ENCODE data around the gene EFCAB8.
A peak's percentile ranks its signal among the peaks of the same experiment; 100 is the strongest.

EFCAB8 gene, protein sequence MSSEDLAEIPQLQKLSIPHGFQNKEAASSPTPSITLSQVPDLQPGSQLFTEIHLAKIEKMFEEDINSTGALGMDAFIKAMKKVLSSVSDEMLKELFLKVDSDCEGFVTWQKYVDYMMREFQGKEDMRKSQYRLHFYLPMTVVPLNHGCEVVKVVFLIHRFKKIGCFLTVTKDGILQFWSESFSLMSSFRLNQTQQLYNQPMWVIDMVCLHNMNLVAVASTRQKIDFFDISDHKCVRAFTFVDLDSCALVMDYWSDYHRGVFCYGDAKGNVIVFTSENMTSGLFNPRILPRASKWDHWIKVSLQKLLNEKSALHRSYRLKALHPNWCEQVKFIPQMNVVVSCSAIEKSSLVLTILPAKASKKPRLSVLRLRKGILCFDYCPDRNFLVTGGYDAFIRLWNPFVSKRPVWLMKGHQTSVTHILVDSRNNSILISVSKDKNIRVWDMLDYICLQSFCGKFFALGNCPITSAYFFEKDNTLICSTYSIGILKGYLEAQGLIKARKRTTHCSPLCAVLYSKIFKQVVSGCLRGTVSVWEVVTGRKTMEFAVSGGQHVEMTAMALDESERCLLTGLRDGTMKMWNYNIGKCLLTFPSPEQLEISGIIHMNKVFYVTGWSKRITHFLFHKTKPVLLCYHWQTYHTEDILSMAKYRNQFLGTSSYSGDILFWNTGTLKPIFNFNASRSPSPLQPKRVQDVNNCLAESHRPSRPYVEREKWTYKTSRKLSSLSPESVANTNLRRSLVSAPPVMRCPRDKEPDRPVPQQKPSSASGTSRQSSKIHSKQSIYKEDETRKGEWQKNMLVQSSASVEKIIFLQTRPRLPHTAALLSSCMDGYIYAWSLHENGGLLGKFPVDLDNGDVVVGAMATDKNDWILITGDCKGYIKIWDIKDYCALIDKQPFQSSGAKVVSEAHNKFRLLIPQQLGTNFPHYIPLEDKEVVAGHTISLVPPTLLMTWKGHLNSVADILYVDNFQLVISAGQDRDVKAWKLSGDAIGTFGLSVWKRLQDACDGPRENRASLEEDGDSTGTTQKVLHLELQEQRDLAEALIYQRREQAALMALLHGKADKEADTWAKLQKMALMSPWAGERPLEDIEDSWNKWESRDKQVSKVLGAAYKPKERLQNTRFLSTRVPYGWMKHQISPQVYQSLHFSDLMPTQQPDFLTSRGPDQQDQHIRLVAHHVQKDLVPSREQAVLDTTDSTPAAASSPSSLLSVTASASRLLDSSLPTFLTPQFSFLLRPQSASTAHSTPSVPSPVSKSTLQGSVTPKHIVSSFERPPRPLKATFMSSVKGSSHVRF

DNA sequence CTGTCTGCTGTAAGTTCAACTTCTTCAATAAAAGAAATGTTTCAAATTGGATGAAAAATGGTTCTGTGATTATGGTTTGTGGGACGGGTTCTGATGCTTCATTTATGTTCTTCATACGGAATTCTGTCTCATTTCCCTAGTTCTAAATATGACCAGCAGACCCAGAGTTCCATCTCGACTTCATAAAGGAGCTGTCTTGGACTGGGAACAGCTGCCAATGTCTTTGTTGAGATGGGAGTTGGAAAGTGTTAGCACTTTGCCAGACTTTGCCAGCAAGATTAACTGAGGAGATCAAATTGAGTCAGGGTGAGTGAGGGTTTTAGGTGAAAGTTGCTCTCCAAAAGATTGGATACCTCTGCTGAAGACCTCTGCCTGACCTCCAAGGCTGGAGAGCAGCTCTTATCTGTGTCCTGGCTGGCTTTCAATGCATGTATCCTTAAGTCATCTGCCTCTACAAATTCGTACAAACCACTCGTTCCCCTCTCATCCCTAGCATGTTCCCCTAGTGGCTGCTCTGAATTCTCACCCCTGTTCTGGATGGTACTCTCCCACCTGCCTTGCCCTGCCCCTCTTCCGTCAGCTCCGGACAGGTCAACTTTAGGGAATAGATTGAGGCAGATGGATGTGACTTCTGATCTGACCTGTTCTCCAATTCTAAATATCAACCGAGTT is at the start of gene EFCAB8:
TSS of gene EFCAB8 (plus strand) at position 223 of the 672 bp plus-strand sequence. CDS start 4,870 bp downstream, outside the sequence.
- DNase-seq = no peak

DNA sequence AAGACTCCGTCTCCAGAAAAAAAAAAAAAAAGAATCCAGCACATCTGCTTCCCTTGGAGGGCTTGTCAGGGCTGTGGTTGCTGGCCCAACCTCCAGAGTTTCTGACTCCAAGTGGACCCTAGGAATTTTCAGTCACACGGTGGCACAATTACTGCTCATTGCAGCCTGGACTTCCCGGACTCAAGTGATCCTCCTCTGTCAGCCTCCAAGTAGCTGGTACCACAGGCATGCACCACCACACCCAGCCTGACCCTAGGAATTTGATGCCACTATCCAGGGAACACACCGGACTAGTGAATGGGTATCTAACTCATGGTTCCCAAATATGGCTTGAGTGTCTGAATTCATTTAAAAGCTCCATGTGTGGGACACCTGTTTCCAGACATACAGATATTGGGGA is 48.8 kb upstream of the EFCAB8 start:
- no peak for DNase-seq

DNA sequence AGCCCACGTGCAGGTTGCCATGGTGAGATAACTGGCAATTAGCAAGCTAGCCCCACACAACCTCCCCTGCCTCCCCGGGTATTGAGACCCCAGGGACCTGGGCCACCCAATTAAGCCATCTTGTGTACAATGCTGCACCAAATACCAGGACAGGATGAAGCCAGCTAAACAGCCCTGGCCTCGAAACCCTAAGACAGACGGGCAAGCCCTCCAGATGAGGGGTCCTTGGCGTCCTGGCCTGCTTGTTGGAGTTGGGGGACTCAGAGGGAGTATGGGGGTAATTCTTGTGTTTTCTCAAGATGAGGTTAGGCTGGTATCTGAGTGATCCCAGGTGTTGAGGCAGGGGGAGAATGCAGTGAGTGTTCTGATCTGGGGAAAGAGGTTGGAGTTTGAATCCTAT is 47.8 kb upstream of the EFCAB8 start:
- no peak for DNase-seq

DNA sequence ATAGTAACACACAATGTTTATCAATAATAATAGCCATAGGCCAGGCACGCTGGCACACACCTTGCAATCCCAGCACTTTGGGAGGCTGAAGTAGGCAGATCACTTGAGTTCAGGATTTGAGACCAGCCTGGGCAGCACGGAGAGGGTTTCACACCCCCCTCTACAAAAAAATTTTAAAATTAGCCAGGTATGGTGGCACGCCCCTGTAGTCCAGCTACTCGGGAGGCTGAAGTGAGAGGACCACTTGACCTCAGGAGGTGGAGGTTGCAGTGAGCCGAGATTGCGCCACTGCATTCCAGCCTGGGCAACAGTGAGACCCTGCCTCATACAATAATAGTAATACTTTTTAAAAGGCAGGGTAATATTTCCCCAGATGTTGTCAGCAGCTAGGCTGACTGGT is 46.8 kb upstream of the EFCAB8 start:
- DNase-seq = no peak

DNA sequence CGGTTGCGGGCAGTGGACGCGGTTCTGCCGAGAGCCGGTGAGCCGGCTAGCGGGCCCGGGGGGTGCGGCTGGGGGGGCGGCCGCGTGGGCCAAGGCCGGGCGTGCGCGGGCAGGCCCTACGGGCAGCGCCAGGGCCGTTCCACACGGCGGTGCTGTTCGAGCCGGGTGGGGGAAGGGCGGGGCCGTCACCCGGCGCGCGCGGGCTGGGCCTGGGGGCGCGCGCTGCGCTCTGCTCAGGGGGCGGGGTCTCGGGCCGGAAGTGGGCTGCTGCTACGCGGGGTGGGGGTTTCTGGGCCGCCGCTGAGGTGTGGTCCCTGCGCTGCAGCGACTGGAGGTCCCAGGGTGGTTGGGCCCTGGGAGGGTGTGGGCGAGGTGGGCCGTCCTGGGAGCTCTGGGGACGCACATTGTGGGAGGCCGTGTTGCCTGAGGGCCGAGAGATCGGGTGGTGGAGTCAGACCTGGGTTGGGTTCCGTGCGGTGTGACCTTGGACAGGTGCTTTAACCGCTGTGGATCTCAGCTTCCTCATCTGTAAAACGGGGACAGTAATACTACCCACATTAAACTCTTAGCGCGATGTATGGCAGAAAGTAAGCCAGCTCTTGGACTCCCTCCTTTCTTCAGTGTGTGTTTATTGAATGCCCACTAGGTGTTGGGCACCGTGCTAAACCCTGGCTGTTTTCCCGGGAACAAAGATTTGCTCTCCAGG is 38.6 kb upstream of the EFCAB8 start:
- peak; percentile 56 to 79 for DNase-seq

DNA sequence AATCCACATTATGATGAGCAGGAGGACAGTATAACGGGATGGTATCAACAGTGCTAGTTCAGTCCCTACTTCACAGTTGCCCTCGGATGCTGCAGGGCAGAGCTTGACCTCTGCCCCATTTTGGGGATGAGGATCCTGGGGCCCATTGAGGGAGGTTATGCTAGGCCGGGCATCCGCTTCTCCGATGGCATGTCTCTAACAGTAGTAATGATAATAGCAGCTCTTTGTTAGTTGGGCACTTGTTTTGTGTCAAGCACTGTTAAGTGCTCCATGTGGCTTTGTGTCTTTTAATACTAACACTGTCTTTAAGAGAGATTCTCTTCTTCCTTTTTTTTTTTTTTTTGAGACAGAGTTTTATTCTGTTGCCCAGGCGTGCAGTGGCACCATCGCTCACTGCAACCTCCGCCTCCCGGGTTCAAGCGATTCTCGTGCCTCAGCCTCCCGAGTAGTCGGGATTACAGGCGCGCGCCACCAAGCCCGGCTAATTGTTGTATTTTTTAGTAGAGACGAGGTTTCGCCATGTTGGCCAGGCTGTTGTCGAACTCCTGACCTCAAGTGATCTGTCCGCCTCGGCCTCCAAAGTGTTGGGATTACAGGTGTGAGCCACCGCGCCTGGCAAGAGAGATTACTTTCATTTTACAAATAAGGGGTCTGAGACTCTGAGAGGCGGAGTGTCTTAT is 37.9 kb upstream of the EFCAB8 start:
- no peak for DNase-seq

DNA sequence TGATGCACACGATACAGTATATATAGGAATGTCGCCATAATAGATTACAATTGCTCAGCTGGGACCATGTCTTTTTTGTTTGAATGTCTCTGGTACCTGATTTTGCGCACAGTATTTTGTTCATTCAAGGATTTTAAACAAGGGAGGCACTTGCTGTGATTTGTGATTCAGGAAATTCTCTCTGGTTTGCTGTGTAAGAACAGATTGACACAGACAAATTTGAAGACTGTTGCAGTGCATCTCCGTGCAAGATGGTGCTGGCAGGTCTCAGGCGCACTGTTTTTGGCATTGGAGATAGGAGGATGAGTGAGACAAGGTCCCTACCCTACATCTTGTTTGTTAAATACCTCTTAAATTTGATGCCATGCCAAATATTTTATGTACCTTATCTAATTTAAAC is 36.5 kb upstream of the EFCAB8 start:
- no peak for DNase-seq

DNA sequence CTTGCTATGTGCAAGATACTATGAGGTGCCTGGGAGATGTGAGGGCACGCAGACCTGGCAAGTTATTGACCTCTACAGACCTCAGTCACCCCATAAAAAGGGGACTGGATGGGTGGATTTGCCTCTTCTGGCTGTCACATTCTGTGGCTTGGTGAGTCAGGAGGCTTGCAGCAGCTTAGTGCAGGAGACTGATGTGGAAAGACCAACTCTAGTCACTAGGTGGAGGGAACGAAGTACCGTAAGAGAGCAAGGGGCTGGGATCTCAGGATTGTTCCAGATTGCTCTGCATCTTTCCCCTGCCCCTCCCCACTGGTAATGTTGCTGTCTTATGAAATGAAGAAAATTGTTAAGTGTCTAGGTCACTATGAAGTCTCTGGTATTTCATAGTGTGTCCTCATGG is 35.6 kb upstream of the EFCAB8 start:
- DNase-seq = no peak

DNA sequence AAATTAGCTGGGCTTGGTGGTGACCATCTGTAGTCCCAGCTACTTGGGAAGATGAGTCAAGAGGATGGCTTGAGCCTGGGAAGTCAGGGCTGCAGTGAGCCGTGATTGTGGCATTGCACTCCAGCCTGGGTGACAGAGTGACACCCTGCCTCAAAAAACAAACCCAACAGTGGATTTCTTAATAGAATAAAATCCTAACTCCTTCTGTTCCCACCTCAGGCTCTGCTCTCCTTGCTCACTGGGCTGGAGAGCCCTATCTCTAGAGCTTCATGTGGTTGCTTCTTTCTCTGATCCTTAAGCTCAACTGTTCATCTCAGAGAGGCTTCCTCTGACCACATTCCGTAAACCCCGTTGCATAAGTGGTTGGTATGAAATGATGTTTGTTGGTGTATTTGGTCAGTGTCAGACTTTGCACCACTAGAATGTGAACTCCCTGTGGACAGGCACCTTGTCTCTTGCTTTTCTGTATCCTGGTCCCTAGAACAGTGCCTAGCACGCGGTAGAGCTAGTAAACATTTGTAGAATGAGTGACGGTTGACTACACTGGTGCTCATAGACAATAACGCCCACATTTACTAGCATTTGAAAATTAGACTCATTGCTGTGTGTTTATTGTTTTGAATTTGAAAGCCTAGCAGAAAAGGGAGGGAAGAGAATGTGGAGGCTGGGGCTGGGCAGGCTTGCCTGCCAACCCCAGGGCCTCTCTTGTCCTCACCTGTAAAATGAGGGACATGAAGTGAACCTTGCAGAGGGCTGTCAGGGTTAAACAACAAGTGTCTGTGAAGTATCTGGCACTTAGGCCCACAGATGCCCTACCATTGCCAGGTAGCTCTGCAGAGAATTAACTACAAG is 34.8 kb upstream of the EFCAB8 start:
- DNase-seq = no peak

DNA sequence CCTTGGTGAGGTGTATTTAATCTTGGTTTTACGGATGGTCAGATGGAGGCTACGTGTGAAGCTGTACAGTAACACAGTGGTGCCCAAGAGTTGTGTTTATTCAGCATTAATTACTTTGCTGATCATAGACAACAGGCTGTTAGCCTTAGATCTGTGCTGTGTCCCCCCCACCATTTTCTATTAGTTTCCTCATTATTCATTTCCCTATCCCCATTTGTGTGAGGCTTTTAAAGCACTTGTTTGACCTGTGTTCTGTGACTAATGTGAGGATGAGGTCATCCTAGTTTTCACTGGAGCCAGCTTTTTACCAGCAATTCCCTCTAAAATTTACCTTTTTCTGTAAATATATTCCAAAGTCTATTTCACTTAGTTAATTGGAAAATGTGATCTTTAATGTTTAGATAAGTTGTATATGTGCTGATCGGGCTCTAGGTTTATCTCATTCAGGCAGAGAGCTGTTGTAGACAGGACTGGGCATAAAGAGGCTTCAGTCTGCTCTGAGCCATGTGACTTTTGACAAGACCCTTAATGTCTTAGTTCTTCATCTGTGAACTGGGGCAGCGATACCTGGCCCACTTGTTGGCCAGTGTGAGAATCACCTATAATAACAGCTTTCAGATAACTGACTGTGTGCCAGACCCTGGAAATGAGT is 30.6 kb upstream of the EFCAB8 start:
- peak in 1 of 2 experiments; percentile 25 for DNase-seq

DNA sequence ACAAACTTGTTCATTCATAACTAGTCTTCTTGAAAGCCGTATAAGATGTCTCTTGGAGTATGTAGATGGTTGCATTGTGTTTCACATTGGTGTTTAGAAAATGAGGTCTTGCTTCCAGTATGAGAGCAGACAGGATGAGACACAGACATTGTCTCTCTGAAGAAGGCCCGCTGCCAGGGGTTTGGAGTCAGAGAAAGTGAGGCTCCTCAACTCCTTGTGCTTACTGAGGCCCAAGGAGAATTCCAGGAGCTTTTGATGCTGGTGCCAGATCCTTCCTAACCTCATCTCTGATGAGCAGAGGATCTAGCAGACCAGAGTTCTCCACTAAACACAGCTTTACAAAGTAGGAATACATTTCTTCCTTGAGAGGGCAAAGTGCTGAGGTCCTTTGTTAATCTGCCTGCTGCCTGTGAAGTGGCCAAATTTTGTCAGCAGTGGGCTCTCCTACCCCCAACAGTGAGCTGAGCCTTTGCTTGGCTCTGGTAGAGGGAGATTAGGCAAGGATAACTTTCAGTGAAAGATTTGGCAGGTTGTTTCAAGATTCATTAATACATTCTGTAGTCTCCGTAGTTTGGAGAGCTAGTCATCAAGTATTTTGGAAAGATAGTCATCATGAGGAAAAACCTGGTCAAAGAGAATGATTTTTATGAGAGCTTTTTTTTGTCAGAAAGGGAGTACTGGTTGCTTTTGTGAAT is 29.3 kb upstream of the EFCAB8 start:
- no peak for DNase-seq

DNA sequence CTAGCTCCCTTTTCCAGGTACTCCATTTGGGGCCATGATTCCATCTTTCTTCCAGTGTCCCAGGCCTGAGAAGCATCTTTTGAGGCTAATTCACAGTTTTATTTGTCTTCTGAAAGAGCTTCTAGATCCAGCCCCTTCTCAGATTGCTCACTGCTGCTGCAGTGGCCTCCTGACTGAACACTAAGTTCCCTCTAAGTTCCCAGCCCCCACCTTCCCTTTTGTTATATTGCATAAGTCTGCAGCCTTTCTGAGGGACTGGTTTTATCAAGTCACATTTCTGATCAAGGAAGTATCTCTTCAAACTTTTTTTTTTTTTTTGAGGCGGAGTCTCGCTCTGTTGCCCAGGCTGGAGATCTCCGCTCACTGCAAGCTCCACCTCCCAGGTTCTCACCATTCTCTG is 28.3 kb upstream of the EFCAB8 start:
- DNase-seq = no peak

DNA sequence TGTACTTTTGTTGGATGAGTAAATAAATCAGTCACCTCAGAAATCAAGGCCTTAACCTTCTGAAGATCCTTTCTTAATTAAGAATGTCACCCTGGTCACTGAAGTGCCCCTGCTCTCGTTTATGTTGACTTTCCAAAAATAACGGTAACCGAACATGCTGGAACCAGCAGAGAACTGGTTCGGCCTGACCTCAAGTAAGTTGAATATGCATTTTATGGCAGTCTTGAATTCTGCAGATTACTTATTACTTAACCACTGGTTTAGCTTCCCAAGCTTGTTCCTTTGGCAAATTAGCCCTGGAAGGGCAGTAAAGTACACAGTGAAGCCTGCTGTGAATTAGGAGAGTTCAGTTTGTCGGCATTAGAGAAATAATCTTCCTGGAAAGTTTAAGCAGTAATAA is 26.7 kb upstream of the EFCAB8 start:
- no peak for DNase-seq

DNA sequence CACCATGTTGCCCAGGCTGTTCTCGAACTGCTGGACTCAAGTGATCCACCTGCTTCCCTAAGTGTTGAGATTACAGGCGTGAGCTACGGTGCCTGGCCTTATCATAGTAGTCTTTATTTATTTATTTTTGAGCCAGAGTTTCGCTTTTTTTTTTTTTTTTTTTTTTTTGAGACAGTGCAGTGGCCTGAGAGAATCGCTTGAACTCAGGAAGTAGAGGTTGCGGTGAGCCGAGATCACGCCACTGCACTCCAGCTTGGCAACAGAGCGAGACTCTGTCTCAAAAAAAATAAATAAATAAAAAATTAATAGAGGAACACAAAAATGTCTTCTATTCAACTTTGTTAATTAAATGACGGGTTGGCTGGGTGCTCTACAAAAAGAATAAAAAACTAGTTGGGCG is 26.1 kb upstream of the EFCAB8 start:
- no peak for DNase-seq

DNA sequence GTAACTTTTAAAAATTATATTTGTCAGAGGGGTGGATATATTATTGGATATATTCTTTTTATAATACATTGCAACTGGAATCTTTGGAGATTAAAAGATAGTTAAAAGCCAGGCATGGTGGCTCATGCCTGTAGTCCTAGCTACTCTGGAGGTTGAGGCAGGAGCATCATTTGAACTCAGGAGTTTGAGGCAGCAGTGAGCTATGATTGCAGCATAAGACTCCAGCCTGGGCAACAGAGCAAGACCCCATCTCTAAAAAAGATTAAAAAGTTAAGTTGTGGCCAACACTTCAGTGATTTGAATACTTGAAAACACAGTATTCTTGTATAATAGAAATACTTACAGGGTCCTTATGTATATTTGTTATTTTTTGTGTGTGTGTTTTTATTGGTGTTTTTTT is 23.8 kb upstream of the EFCAB8 start:
- no peak for DNase-seq

DNA sequence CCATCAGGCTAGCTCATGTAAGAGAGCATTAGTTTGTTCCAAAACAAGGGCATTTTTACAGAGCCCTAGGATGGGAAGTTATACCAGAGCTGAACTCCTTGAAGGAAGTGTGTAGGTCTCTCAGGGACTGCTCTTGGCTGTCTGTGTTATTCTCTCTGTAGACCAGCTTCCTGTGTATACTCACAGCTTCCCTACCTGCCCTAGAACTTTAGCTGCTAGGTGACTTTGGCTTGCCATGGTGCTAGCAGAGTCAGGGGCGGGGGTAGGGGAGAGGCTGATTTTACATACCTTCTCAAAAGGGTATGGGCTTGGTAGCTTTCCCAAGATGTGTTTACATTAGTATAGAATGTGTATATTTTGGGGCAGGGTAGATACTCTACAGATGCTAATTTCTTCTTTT is 21.6 kb upstream of the EFCAB8 start:
- no peak for DNase-seq

DNA sequence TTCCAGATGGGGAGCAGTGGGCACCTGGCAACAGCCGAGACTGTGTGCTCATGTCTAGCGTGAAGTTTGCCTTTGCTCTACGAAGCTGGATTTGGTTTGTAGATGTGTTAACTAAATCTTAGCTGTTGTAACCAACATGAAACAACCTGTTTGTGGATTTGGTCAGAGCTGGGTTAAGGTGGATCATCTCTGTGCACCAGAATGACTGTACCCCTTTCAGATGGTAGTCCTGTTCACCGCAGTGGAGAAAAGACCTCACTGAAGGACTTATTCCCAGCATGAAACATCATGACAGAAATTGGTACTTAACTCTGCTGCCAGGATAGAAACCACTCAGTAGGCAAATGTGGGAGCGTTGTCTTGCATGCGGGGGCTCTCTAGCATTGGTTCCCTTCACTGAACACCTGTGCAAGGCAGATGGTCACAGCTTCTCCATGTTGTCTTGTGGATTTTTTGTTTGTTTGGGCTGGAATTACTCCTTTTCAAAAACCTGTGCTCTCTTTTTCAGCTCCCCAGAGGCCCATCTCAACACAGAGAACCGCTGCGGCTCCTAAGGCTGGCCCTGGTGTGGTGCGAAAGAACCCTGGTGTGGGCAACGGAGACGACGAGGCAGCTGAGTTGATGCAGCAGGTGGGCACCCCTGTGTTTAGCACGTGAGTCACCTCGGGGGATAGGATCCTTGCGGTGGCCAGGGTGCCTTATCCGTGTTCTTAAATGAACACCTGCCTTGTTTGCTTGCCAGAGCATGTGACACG is 19.3 kb upstream of the EFCAB8 start:
- no peak for DNase-seq

DNA sequence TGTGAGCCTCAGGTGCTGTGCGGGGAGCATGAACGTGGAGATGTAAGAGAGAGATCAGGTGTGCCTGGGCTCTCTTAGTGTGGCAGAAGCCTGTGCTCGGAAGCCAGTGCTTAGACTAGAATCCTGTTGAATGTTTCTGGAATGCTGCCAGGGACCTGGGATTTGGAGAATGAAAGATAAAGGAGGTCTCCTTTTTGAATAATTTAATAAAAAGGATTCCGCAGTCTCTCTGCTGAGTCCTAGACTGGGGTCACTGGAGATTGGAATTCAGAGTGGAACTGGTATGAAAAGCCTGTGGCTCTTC is 18.8 kb upstream of the EFCAB8 start:
- no peak for DNase-seq

DNA sequence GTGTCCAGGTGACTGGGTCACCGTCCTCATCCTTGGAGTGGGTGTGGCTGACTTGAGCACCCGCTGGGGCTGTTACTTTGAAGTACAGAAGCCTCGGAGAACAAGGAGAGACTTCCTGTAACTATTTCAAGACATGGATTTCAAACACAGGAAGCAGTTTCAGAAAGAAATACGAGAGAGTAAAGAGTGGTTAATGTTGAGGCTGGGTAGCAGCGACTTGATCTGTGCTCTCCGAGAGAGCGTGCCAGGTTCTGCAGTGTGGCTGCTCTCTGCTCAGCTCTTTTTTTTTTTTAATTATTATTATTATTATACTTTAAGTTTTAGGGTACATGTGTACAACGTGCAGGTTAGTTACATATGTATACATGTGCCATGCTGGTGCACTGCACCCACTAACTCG is 17.5 kb upstream of the EFCAB8 start:
- no peak for DNase-seq

Data from NCI-H446 (cell line).